K562 (cell line): ENCODE data around the gene OR7G1. TPM values are rescaled to one million over a fixed set of nuclear protein-coding genes. Genes with fewer than 3 reads are reported as not detected.

Source experiments
- ARHGAP35 ChIP-seq: fragments of 450-650 bp; IDR thresholded peaks from 2 replicates; pipeline ENCODE4 v1.6.1; 2018; ENCODE audit not compliant: partially characterized antibody
- DEAF1 ChIP-seq: fragments of 450-650 bp; formaldehyde crosslinking; IDR thresholded peaks from 2 replicates; pipeline ENCODE4 v1.4.0; 2020; ENCODE audit warnings: mild to moderate bottlenecking, moderate library complexity
- E2F5 ChIP-seq: sonication (generic); formaldehyde crosslinking; IDR thresholded peaks from 2 replicates; pipeline ENCODE4 v1.8.0; 2022; ENCODE audit warnings: mild to moderate bottlenecking, missing genetic modification reagents
- EP400 ChIP-seq: fragments of 450-650 bp; IDR thresholded peaks from 2 replicates; pipeline ENCODE4 v1.6.1; 2017; ENCODE audit warnings: antibody characterized with exemption, mild to moderate bottlenecking, moderate library complexity
- FOS ChIP-seq: IDR thresholded peaks from 3 replicates; pipeline ENCODE4 v1.6.1; 2011; ENCODE audit not compliant: insufficient read length; ENCODE audit errors: extremely low read depth
- GABPB1 ChIP-seq: sonication (generic); formaldehyde crosslinking; IDR thresholded peaks from 2 replicates; pipeline ENCODE4 v1.8.0; 2022; ENCODE audit warnings: mild to moderate bottlenecking, missing genetic modification reagents
- GTF3C2 ChIP-seq: IDR thresholded peaks from 3 replicates; pipeline ENCODE4 v1.6.1; 2011; ENCODE audit warnings: borderline replicate concordance, mild to moderate bottlenecking, moderate library complexity; ENCODE audit not compliant: insufficient read length; ENCODE audit errors: extremely low read depth
- HDAC2 ChIP-seq: fragments of 450-650 bp; IDR thresholded peaks from 2 replicates; pipeline ENCODE4 v1.6.1; 2016; ENCODE audit warnings: mild to moderate bottlenecking
- NR2C1 ChIP-seq, 2 experiments: fragments of 450-650 bp; IDR thresholded peaks; 2 replicates each; pipeline ENCODE4 v1.6.1; 2017; ENCODE audit warnings: mild to moderate bottlenecking in 2 of 2, antibody characterized with exemption in 1 of 2, inconsistent platforms in 1 of 2, missing compliant biosample characterization in 1 of 2, missing genetic modification characterization in 1 of 2
- PHB ChIP-seq: fragments of 250-450 bp; sonication (Bioruptor Pico); IDR thresholded peaks from 2 replicates; pipeline ENCODE4 v1.5.0; 2021
- PHF20 ChIP-seq: fragments of 450-650 bp; IDR thresholded peaks from 2 replicates; pipeline ENCODE4 v1.6.1; 2018; ENCODE audit not compliant: partially characterized antibody
- PHTF2 ChIP-seq: fragments of 250-450 bp; sonication (Bioruptor Pico); IDR thresholded peaks from 2 replicates; pipeline ENCODE4 v1.5.0; 2021; ENCODE audit warnings: mild to moderate bottlenecking
- ZBTB26 ChIP-seq: fragments of 450-650 bp; formaldehyde crosslinking; IDR thresholded peaks from 2 replicates; pipeline ENCODE4 v1.4.0; 2022; ENCODE audit warnings: missing genetic modification characterization
- ZNF592 ChIP-seq: fragments of 450-650 bp; IDR thresholded peaks from 2 replicates; pipeline ENCODE4 v1.6.1; 2017; ENCODE audit warnings: antibody characterized with exemption, mild to moderate bottlenecking
- polyA plus RNA-seq, 8 experiments: library from polyadenylated mRNA; depleted of rRNA in 4 of 8; stranded (reverse) in 5 of 8; unstranded in 3 of 8; fragments of >200 nt; fragmentation: Nextera tagmentation in 2 of 8; fragmentation: Illumina TruSeq in 1 of 8; extraction: Ambion mirVana in 2 of 8; extraction: Trizol in 1 of 8; gene quantifications; 2 replicates each; pipeline versions ENCODE4 v1.2.1 to v1.2.3, GENCODE V29; 2011 to 2014; ENCODE audit warnings: inconsistent platforms in 1 of 8, missing spikeins in 1 of 8
- total RNA-seq, 7 experiments: library from RNA; depleted of rRNA in 6 of 7; stranded (reverse); fragments of >200 nt in 6 of 7; fragmentation: Illumina TruSeq in 2 of 7; extraction: Trizol in 2 of 7; gene quantifications; 2 replicates each; pipeline versions ENCODE4 v1.2.1 to v1.2.3, GENCODE V29; 2011 to 2021; ENCODE audit warnings: low replicate concordance in 1 of 7

The OR7G1 gene
- total and polyA plus RNA-seq, 9 of the 15 experiments (the other 6 are each of a cell fraction or from before 2014, with no cell fraction given), result not detected

GRCh38 chr19:9140159-9140874 is 24.8 kb upstream of the OR7G1 start, which contains the start of gene ZNF317 (continued):
- TF ChIP-seq E2F5 (CRISPR knock-in tag) (no peak), ZNF592 (no peak), HDAC2 (0 out of 2 replicates have a peak, but pooled peaks have one; percentile 59), FOS (no peak), DEAF1 (CRISPR knock-in tag) (no peak), PHTF2 (CRISPR knock-in tag) (no peak), ZBTB26 (CRISPR knock-in tag) (no peak), EP400 (peak; percentile 95), NR2C1 (IDR thresholded peaks at IDR 0.05) (peak; percentile 70), NR2C1 (tag; IDR thresholded peaks at IDR 0.05) (peak; percentile 78), GTF3C2 (no peak), ARHGAP35 (peak; percentile 92), PHB (CRISPR knock-in tag) (no peak), GABPB1 (CRISPR knock-in tag) (peak; percentile 68; the same call in 1 of the 2 replicates), PHF20 (peak; percentile 89)
